ENCODE results near the gene RAMP3. TPM values are rescaled to one million over a fixed set of nuclear protein-coding genes. Genes with fewer than 3 reads are reported as not detected.

The RAMP3 gene
- total and polyA plus RNA-seq, 2 donors (not counting 1 experiment from before 2014, with no cell fraction given), result not detected

GRCh38 chr7:45130910-45131309, 26.7 kb upstream of the RAMP3 start:
- Histone ChIP-seq H3K9me3 (ENCODE audit: control extremely low read depth in 1 of 3, control insufficient read depth in 2 of 3, insufficient read depth in 1 of 3, low read length in 2 of 3) (no peaks in the 10 kb centered on the region), H4K20me1 (ENCODE audit: control insufficient read depth, insufficient read depth, low read length, poor library complexity, severe bottlenecking) (no peaks in the 10 kb centered on the region), H3K36me3 (replicated peaks in 1 of 2; ENCODE audit: control extremely low read depth in 1 of 2, control insufficient read depth in 1 of 2, extremely low read depth in 1 of 2, insufficient read depth in 2 of 2, low read length in 1 of 2) (no peaks in the 10 kb centered on the region), H3K27me3 (replicated peaks in 1 of 4; ENCODE audit: control extremely low read depth in 1 of 4, control insufficient read depth in 3 of 4, insufficient read depth in 4 of 4, low read length in 3 of 4) (peaks cover 0 to 3% (median 0%) of the 10 kb centered on the region in 4 experiments), H3K4me3 (ENCODE audit: control extremely low read depth in 1 of 5, extremely low read depth in 1 of 5, insufficient read depth in 1 of 5, low read depth in 2 of 5, low read length in 4 of 5) (no peak overlapping the region), H3K79me2 (ENCODE audit: control insufficient read depth, insufficient read depth, low read length) (no peaks in the 10 kb centered on the region), H3K4me2 (replicated peaks; ENCODE audit: low read depth, low read length, poor library complexity, severe bottlenecking) (no peak overlapping the region), H3K27ac (ENCODE audit: low read length in 2 of 2) (no peak overlapping the region), H3K4me1 (ENCODE audit: control insufficient read depth in 2 of 2, insufficient read depth in 2 of 2, low read length in 2 of 2) (peaks cover 0 to under 1% of the 10 kb centered on the region in 2 donors), H3K9ac (ENCODE audit: low read length) (no peak overlapping the region), H2AFZ (ENCODE audit: insufficient read depth, low read depth, low read length, poor library complexity, severe bottlenecking) (no peak overlapping the region)
- no peak overlapping the region for H3K27ac Mint-ChIP-seq
- ATAC-seq (ENCODE audit: low read depth) (no peak), DNase-seq (no peak)
- no peak overlapping the region for H3K4me3 Mint-ChIP-seq
- WGBS (ENCODE audit: insufficient coverage), result 93% methylated on average over 5 of the region's 9 CpGs
- intact Hi-C loops (cut with micrococcal nuclease), result no loop called here
- ChIA-PET CTCF (no interaction called here), POLR2A (no interaction called here)
- H3K4me1 Mint-ChIP-seq, result peaks cover 3% of the 10 kb centered on the region
- no peaks in the 10 kb centered on the region for H3K9me3 Mint-ChIP-seq (ENCODE audit: insufficient read depth)
- TF ChIP-seq CTCF (IDR thresholded peaks at IDR 0.05), result no peak
- TF ChIP-seq EZH2 (IDR thresholded peaks at IDR 0.05; ENCODE audit: borderline replicate concordance, insufficient read depth, low read depth, low read length, poor library complexity, severe bottlenecking), result no peak
- no peaks in the 10 kb centered on the region for H3K27me3 Mint-ChIP-seq

- Histone ChIP-seq H3K4me1 (ENCODE audit: control insufficient read depth in 2 of 2, insufficient read depth in 2 of 2, low read length in 2 of 2) (peaks cover 0 to 4% of the 10 kb centered on the region in 2 donors), H2AFZ (ENCODE audit: insufficient read depth, low read depth, low read length, poor library complexity, severe bottlenecking) (no peak overlapping the region), H4K20me1 (ENCODE audit: control insufficient read depth, insufficient read depth, low read length, poor library complexity, severe bottlenecking) (no peaks in the 10 kb centered on the region), H3K27me3 (replicated peaks in 1 of 4; ENCODE audit: control extremely low read depth in 1 of 4, control insufficient read depth in 3 of 4, insufficient read depth in 4 of 4, low read length in 3 of 4) (peaks cover 0 to 3% (median 0%) of the 10 kb centered on the region in 4 experiments), H3K27ac (ENCODE audit: low read length in 2 of 2) (no peak overlapping the region), H3K4me3 (ENCODE audit: control extremely low read depth in 1 of 5, extremely low read depth in 1 of 5, insufficient read depth in 1 of 5, low read depth in 2 of 5, low read length in 4 of 5) (no peak overlapping the region), H3K9ac (ENCODE audit: low read length) (no peak overlapping the region), H3K4me2 (replicated peaks; ENCODE audit: low read depth, low read length, poor library complexity, severe bottlenecking) (no peak overlapping the region), H3K9me3 (ENCODE audit: control extremely low read depth in 1 of 3, control insufficient read depth in 2 of 3, insufficient read depth in 1 of 3, low read length in 2 of 3) (no peaks in the 10 kb centered on the region), H3K36me3 (replicated peaks in 1 of 2; ENCODE audit: control extremely low read depth in 1 of 2, control insufficient read depth in 1 of 2, extremely low read depth in 1 of 2, insufficient read depth in 2 of 2, low read length in 1 of 2) (no peaks in the 10 kb centered on the region), H3K79me2 (ENCODE audit: control insufficient read depth, insufficient read depth, low read length) (no peaks in the 10 kb centered on the region)
- ChIA-PET CTCF (no interaction called here), POLR2A (no interaction called here)
- no peak overlapping the region for H3K4me3 Mint-ChIP-seq
- ATAC-seq (ENCODE audit: low read depth), result no peak
- H3K9me3 Mint-ChIP-seq (ENCODE audit: insufficient read depth), result no peaks in the 10 kb centered on the region
- H3K4me1 Mint-ChIP-seq, result peaks cover 7% of the 10 kb centered on the region
- no peak overlapping the region for H3K27ac Mint-ChIP-seq
- intact Hi-C loops (cut with micrococcal nuclease), result no loop called here
- H3K27me3 Mint-ChIP-seq, result no peaks in the 10 kb centered on the region
- WGBS (ENCODE audit: insufficient coverage), result 75% methylated on average over 4 of the region's 4 CpGs
- TF ChIP-seq CTCF (IDR thresholded peaks at IDR 0.05) (no peak), EZH2 (IDR thresholded peaks at IDR 0.05; ENCODE audit: borderline replicate concordance, insufficient read depth, low read depth, low read length, poor library complexity, severe bottlenecking) (no peak)
- no peak for DNase-seq
Observed at GRCh38 chr7:45131891-45132290, 25.7 kb upstream of the RAMP3 start.

Data from B cell (primary cell).